GM23338 (cell line): Measurements from ENCODE around the gene PKHD1. TPM values are rescaled to one million over a fixed set of nuclear protein-coding genes. Genes with fewer than 3 reads are reported as not detected.

Source experiments
- ATAC-seq: fragments of 200-7000 bp; cut with Tn5 transposase; 3 replicates; pipeline ENCODE4 v1.9.1; 2020
- DNase-seq: peaks from one replicate; pipeline ENCODE4 v3.0.0-alpha.2; 2015; ENCODE audit warnings: low spot score
- H2AFZ ChIP-seq: fragments of 200-600 bp; sonication (generic); 2 replicates; pipeline ENCODE4 v1.8.0; 2016; ENCODE audit warnings: antibody characterized with exemption, mild to moderate bottlenecking, moderate library complexity
- H3F3A ChIP-seq: fragments of 200-600 bp; sonication (generic); replicated peaks from 2 replicates; pipeline ENCODE4 v1.8.0; 2017; ENCODE audit warnings: antibody characterized with exemption, mixed run types, low read depth
- H3K27ac ChIP-seq: fragments of 200-600 bp; sonication (generic); 2 replicates; pipeline ENCODE4 v1.6.1; 2016; ENCODE audit warnings: low read depth
- H3K27me3 ChIP-seq: fragments of 200-600 bp; sonication (generic); 2 replicates; pipeline ENCODE4 v1.8.0; 2016; ENCODE audit warnings: mild to moderate bottlenecking, mixed run types, moderate library complexity; ENCODE audit not compliant: insufficient read depth
- H3K36me3 ChIP-seq: fragments of 200-600 bp; sonication (generic); 2 replicates; pipeline ENCODE4 v1.8.0; 2016; ENCODE audit warnings: mild to moderate bottlenecking; ENCODE audit not compliant: insufficient read depth
- H3K4me1 ChIP-seq: fragments of 200-600 bp; sonication (generic); 2 replicates; pipeline ENCODE4 v1.8.0; 2016; ENCODE audit warnings: mild to moderate bottlenecking, moderate library complexity; ENCODE audit not compliant: insufficient read depth
- H3K4me2 ChIP-seq: fragments of 200-600 bp; sonication (generic); 2 replicates; pipeline ENCODE4 v1.7.1; 2017; ENCODE audit warnings: mixed run types
- H3K4me3 ChIP-seq: fragments of 200-600 bp; sonication (generic); 2 replicates; pipeline ENCODE4 v1.6.1; 2016; ENCODE audit warnings: mixed run types
- H3K79me2 ChIP-seq: fragments of 200-600 bp; sonication (generic); replicated peaks from 2 replicates; pipeline ENCODE4 v1.8.0; 2017; ENCODE audit warnings: mild to moderate bottlenecking; ENCODE audit not compliant: insufficient read depth
- H3K9me2 ChIP-seq: fragments of 200-600 bp; sonication (generic); 2 replicates; pipeline ENCODE4 v1.8.0; 2017; ENCODE audit not compliant: insufficient read depth
- H4K20me1 ChIP-seq: fragments of 200-600 bp; sonication (generic); replicated peaks from 2 replicates; pipeline ENCODE4 v1.8.0; 2017; ENCODE audit warnings: mild to moderate bottlenecking; ENCODE audit not compliant: insufficient read depth
- H3K27ac Mint-ChIP-seq: 2 replicates; pipeline ENCODE4 v1.8.0; 2020; ENCODE audit warnings: inconsistent platforms, mild to moderate bottlenecking, moderate library complexity, mixed read lengths
- H3K27me3 Mint-ChIP-seq: 3 replicates; pipeline ENCODE4 v1.8.0; 2022; ENCODE audit warnings: low read depth, mild to moderate bottlenecking, moderate library complexity, mixed read lengths, inconsistent platforms; ENCODE audit not compliant: insufficient read depth, poor library complexity
- H3K36me3 Mint-ChIP-seq: 3 replicates; pipeline ENCODE4 v1.8.0; 2021; ENCODE audit warnings: low read depth, mild to moderate bottlenecking, inconsistent platforms, moderate library complexity, mixed read lengths
- H3K4me1 Mint-ChIP-seq: 3 replicates; pipeline ENCODE4 v1.8.0; 2020; ENCODE audit warnings: mild to moderate bottlenecking, inconsistent platforms, mixed read lengths
- H3K4me3 Mint-ChIP-seq: 3 replicates; pipeline ENCODE4 v1.8.0; 2021; ENCODE audit warnings: moderate library complexity, mild to moderate bottlenecking, inconsistent platforms, mixed read lengths
- H3K9me3 Mint-ChIP-seq: 3 replicates; pipeline ENCODE4 v1.8.0; 2020; ENCODE audit warnings: moderate library complexity, mild to moderate bottlenecking, inconsistent platforms, mixed read lengths
- CREB1 ChIP-seq: fragments of 250-450 bp; sonication (Bioruptor Pico); IDR thresholded peaks from 2 replicates; pipeline ENCODE4 v1.5.0; 2020; ENCODE audit warnings: low read depth, mild to moderate bottlenecking, moderate library complexity
- ETS1 ChIP-seq: IDR thresholded peaks from 2 replicates; pipeline ENCODE4 v1.6.1; 2016; ENCODE audit warnings: antibody characterized with exemption
- EZH2 ChIP-seq: fragments of 200-600 bp; sonication (generic); IDR thresholded peaks from one replicate; pipeline ENCODE4 v1.8.0; 2017; ENCODE audit warnings: antibody characterized with exemption, mild to moderate bottlenecking, low read depth; ENCODE audit not compliant: unreplicated experiment
- EZH2phosphoT487 ChIP-seq: fragments of 200-600 bp; sonication (generic); IDR thresholded peaks from one replicate; pipeline ENCODE4 v1.8.1; 2018; ENCODE audit warnings: antibody characterized with exemption; ENCODE audit not compliant: unreplicated experiment
- JUNB ChIP-seq: IDR thresholded peaks from one replicate; pipeline ENCODE4 v1.6.1; 2016; ENCODE audit warnings: antibody characterized with exemption; ENCODE audit not compliant: unreplicated experiment
- NANOG ChIP-seq: IDR thresholded peaks from 2 replicates; pipeline ENCODE4 v1.6.1; 2016; ENCODE audit warnings: antibody characterized with exemption, borderline replicate concordance
- STAT1 ChIP-seq: IDR thresholded peaks from one replicate; pipeline ENCODE4 v1.6.1; 2016; ENCODE audit warnings: antibody characterized with exemption; ENCODE audit not compliant: unreplicated experiment
- ZNF114 ChIP-seq: fragments of 250-450 bp; sonication (Bioruptor Pico); IDR thresholded peaks from 2 replicates; pipeline ENCODE4 v1.5.0; 2020; ENCODE audit warnings: mild to moderate bottlenecking, moderate library complexity
- ZNF331 ChIP-seq: fragments of 250-450 bp; sonication (Bioruptor Pico); IDR thresholded peaks from 2 replicates; pipeline ENCODE4 v1.5.0; 2020; ENCODE audit warnings: low read depth, mild to moderate bottlenecking, moderate library complexity
- ZNF462 ChIP-seq: fragments of 250-450 bp; sonication (Bioruptor Pico); IDR thresholded peaks from 2 replicates; pipeline ENCODE4 v1.5.0; 2020; ENCODE audit warnings: mild to moderate bottlenecking, moderate library complexity
- polyA plus RNA-seq: library from polyadenylated mRNA; unstranded; fragments of >200 nt; fragmentation: Nextera tagmentation; extraction: Ambion mirVana; gene quantifications from 2 replicates; pipeline ENCODE4 v1.2.1, GENCODE V29; 2016
- total RNA-seq: library from RNA; depleted of rRNA; stranded (reverse); fragments of >200 nt; shearing (Covaris generic); gene quantifications from 2 replicates; pipeline ENCODE4 v1.2.3, GENCODE V29; 2014
- TF ChIP-seq, protein P1 (sequence below), 2 experiments: fragments of 200-600 bp in 1 of 2; sonication (generic) in 1 of 2; conservative IDR thresholded peaks; 2 replicates each; pipeline versions ENCODE4 v1.5.1 to v1.6.1; 2016 to 2017; ENCODE audit warnings: antibody characterized with exemption in 2 of 2, low read depth in 2 of 2, mild to moderate bottlenecking in 2 of 2, moderate library complexity in 1 of 2
- TF ChIP-seq, protein P2 (sequence below): IDR thresholded peaks from one replicate; pipeline ENCODE4 v1.6.1; 2018; ENCODE audit warnings: antibody characterized with exemption; ENCODE audit not compliant: unreplicated experiment

The PKHD1 gene
- total and polyA plus RNA-seq, 2 experiments from 2014 or later: 0.03 to 0.07 TPM

GRCh38 chr6:51951924-51952323 is 135.5 kb downstream of the PKHD1 start:
- Mint-ChIP-seq H3K4me1 (no peaks in the 10 kb centered on the region), H3K9me3 (no peaks in the 10 kb centered on the region)
- H3K79me2 ChIP-seq: no peaks in the 10 kb centered on the region

More at GRCh38 chr6:51951924-51952323, 135.5 kb downstream of the PKHD1 start:
- DNase-seq (no peak), ATAC-seq (no peak)
- H3K4me1 ChIP-seq: no peaks in the 10 kb centered on the region
- no peak overlapping the region for H3K27ac ChIP-seq
- Mint-ChIP-seq H3K36me3 (no peaks in the 10 kb centered on the region), H3K4me3 (no peak overlapping the region), H3K27me3 (no peaks in the 10 kb centered on the region), H3K27ac (no peak overlapping the region)
- no peaks in the 10 kb centered on the region for H3K27me3 ChIP-seq
- no peaks in the 10 kb centered on the region for H3F3A ChIP-seq
- H3K9me2 ChIP-seq: no peaks in the 10 kb centered on the region; the same call in 1 of the 2 replicates
- no peak overlapping the region for H3K4me2 ChIP-seq
- no peaks in the 10 kb centered on the region for H3K36me3 ChIP-seq
- H3K4me3 ChIP-seq: no peak overlapping the region
- no peak overlapping the region for H2AFZ ChIP-seq
- no peaks in the 10 kb centered on the region for H4K20me1 ChIP-seq
- TF ChIP-seq ZNF462 (CRISPR knock-in tag): no peak
- TF ChIP-seq JUNB: no peak
- no peak for TF ChIP-seq ZNF331 (CRISPR knock-in tag)
- TF ChIP-seq, protein P1, sequence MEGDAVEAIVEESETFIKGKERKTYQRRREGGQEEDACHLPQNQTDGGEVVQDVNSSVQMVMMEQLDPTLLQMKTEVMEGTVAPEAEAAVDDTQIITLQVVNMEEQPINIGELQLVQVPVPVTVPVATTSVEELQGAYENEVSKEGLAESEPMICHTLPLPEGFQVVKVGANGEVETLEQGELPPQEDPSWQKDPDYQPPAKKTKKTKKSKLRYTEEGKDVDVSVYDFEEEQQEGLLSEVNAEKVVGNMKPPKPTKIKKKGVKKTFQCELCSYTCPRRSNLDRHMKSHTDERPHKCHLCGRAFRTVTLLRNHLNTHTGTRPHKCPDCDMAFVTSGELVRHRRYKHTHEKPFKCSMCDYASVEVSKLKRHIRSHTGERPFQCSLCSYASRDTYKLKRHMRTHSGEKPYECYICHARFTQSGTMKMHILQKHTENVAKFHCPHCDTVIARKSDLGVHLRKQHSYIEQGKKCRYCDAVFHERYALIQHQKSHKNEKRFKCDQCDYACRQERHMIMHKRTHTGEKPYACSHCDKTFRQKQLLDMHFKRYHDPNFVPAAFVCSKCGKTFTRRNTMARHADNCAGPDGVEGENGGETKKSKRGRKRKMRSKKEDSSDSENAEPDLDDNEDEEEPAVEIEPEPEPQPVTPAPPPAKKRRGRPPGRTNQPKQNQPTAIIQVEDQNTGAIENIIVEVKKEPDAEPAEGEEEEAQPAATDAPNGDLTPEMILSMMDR (conservative IDR thresholded peaks at IDR 0.05; ENCODE audit: low read depth in 2 of 2): no peak
- TF ChIP-seq EZH2phosphoT487: no peak
- no peak for TF ChIP-seq CREB1
- TF ChIP-seq ZNF114 (CRISPR knock-in tag): no peak
- TF ChIP-seq EZH2: no peak
- no peak for TF ChIP-seq STAT1
- no peak for TF ChIP-seq ETS1
- TF ChIP-seq NANOG: no peak
- TF ChIP-seq, protein P2, sequence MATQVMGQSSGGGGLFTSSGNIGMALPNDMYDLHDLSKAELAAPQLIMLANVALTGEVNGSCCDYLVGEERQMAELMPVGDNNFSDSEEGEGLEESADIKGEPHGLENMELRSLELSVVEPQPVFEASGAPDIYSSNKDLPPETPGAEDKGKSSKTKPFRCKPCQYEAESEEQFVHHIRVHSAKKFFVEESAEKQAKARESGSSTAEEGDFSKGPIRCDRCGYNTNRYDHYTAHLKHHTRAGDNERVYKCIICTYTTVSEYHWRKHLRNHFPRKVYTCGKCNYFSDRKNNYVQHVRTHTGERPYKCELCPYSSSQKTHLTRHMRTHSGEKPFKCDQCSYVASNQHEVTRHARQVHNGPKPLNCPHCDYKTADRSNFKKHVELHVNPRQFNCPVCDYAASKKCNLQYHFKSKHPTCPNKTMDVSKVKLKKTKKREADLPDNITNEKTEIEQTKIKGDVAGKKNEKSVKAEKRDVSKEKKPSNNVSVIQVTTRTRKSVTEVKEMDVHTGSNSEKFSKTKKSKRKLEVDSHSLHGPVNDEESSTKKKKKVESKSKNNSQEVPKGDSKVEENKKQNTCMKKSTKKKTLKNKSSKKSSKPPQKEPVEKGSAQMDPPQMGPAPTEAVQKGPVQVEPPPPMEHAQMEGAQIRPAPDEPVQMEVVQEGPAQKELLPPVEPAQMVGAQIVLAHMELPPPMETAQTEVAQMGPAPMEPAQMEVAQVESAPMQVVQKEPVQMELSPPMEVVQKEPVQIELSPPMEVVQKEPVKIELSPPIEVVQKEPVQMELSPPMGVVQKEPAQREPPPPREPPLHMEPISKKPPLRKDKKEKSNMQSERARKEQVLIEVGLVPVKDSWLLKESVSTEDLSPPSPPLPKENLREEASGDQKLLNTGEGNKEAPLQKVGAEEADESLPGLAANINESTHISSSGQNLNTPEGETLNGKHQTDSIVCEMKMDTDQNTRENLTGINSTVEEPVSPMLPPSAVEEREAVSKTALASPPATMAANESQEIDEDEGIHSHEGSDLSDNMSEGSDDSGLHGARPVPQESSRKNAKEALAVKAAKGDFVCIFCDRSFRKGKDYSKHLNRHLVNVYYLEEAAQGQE: no peak
